ENCODE measurements around the gene MFAP1.

- TF ChIP-seq CTCF (IDR thresholded peaks at IDR 0.05 in 4 of 5, conservative IDR thresholded peaks at IDR 0.05 in 1 of 5) (no peak), POLR2A (IDR thresholded peaks at IDR 0.05) (no peak)
Observed at GRCh38 chr15:43789409-43789808, 35.1 kb downstream of the MFAP1 start.

Data from gastrocnemius medialis (tissue), 4 donors.